Gastroesophageal sphincter (tissue), 3 donors: ENCODE measurements around the gene C1orf35.

ENCODE experiments used
- CTCF ChIP-seq, 4 experiments: fragments of 200-600 bp in 2 of 4; fragments of 450-650 bp in 2 of 4; sonication (generic) in 1 of 4; IDR thresholded peaks; one replicate each; pipeline ENCODE4 v1.5.1; 2017 to 2019; ENCODE audit warnings: antibody characterized with exemption in 4 of 4, mild to moderate bottlenecking in 2 of 4, moderate library complexity in 2 of 4
- POLR2A ChIP-seq, 2 donors: fragments of 450-650 bp; IDR thresholded peaks; one replicate each; pipeline ENCODE4 v1.6.1; 2017; ENCODE audit warnings: antibody characterized with exemption in 2 of 2, mild to moderate bottlenecking in 2 of 2, moderate library complexity in 1 of 2
- POLR2AphosphoS5 ChIP-seq: sonication (generic); formaldehyde crosslinking; IDR thresholded peaks from one replicate; pipeline ENCODE4 v1.6.1; 2017; ENCODE audit warnings: antibody characterized with exemption

DNA sequence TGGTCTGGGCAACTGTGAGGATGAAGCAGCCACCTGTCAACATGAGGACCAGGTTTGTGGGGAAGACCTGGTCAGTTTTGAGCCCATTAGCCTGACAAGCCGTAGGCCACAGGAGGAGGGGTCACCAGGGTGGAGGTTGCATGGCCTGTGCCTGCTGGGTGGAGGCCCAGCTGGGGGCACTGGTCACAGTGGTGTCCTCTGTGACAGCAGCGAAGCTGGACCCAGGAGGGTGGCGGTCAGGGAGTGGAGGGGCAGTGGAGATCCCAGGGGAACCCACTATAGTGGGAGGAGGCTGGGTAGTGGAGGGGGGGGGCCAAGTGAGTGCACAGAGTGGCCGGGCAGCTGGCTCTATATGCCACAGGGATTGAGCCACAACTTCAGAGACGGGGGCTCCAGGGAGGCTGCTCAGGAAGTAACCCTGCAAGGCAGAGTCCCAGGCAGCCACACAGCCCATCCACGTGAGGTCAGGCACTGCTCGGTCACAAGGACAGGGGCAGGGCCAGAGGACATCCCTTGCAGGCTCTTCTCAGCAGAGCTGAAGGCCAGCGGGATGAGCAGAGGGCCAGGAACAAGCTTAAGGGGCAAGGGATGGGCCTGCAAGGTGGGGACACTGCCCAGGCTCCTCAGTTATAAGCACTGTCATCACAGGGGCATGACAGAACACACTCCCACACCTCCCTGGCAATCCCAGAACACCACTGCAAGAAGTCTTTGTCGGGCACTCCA lies 2.3 kb upstream of the C1orf35 start:
- TF ChIP-seq CTCF (IDR thresholded peaks at IDR 0.05) (no peak), POLR2A (IDR thresholded peaks at IDR 0.05) (no peak), POLR2AphosphoS5 (no peak)
